A549 (cell line): ENCODE data around the gene TMEM35B.

ENCODE experiments used
- CHD2 ChIP-seq: fragments of 150-350 bp; IDR thresholded peaks from 2 replicates; pipeline ENCODE4 v1.6.1; 2014; ENCODE audit warnings: low read length; ENCODE audit not compliant: partially characterized antibody
- CTCF ChIP-seq: fragments of >200 bp; sonication (Bioruptor Twin); formaldehyde crosslinking; IDR thresholded peaks from 3 replicates; pipeline ENCODE4 v1.5.1; 2016
- MAX ChIP-seq: IDR thresholded peaks from 2 replicates; pipeline ENCODE4 v1.6.1; 2012
- RFX5 ChIP-seq: fragments of 450-650 bp; IDR thresholded peaks from 2 replicates; pipeline ENCODE4 v1.7.1; 2014; ENCODE audit warnings: antibody characterized with exemption, mild to moderate bottlenecking, moderate library complexity

DNA sequence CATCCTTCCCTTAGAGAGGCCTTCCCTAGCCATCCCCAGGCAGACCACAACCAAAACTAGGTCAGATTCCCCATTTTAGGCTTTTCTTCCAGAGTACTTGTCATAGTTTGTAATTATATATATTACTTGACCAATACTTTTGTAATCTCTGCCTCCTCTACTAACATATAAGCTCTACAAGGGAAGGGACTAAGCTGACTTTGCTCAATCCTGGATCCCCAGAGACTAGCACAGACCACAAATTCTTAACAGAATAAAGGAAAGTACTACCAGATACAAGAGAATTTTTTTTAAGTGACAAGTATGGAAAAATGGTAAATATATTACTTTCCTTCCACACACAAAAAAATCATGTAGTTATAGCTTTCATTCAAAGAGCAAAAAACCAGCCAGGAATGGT is 44.6 kb upstream of the TMEM35B start:
- no peak for TF ChIP-seq RFX5
- no peak for TF ChIP-seq CTCF
- no peak for TF ChIP-seq MAX
- no peak for TF ChIP-seq CHD2
